CD4-positive, alpha-beta T cell (primary cell): ENCODE results near the gene FBXO36. TPM values are rescaled to one million over a fixed set of nuclear protein-coding genes. Genes with fewer than 3 reads are reported as not detected.
"Not testable (repeated sequence)": the region's sequence is repeated elsewhere in the genome, so short reads cannot be mapped to it uniquely, and the experiment has no call there.

Experiments used
- ATAC-seq: fragments of 200-7000 bp; cut with Tn5 transposase; one replicate; pipeline ENCODE4 v1.10.0; 2022; ENCODE audit warnings: mild to moderate bottlenecking; ENCODE audit not compliant: poor library complexity
- CTCF ChIA-PET: fragments of 350-600 bp; sonication (Branson Sonifier 250); formaldehyde crosslinking; loops from one replicate; lab custom pipeline; 2021; ENCODE audit warnings: antibody characterized with exemption, inconsistent platforms; lab: Charles Lee
- POLR2A ChIA-PET: fragments of 350-600 bp; sonication (Branson Sonifier 250); formaldehyde crosslinking; loops from one replicate; lab custom pipeline; 2021; ENCODE audit warnings: antibody characterized with exemption, inconsistent platforms; lab: Charles Lee
- DNase-seq, 14 experiments: peaks; one replicate each; pipeline ENCODE4 v3.0.0-alpha.2; 2013 to 2020; ENCODE audit warnings: mixed read lengths in 2 of 14
- H3K27ac ChIP-seq, 2 donors: one replicate each; pipeline versions ENCODE4 v1.5.1 to v1.7.0; 2013; ENCODE audit warnings: low read length in 2 of 2, low read depth in 1 of 2, mild to moderate bottlenecking in 1 of 2
- H3K27me3 ChIP-seq, 2 experiments: 1 replicate in 1 of 2; 2 replicates in 1 of 2; pipeline versions ENCODE4 v1.6.1 to v1.7.0; 2013; ENCODE audit warnings: low read length in 2 of 2, control low read depth in 1 of 2, mild to moderate bottlenecking in 1 of 2, moderate library complexity in 1 of 2; ENCODE audit not compliant: insufficient read depth in 2 of 2, control insufficient read depth in 1 of 2
- H3K36me3 ChIP-seq: one replicate; pipeline ENCODE4 v1.6.1; 2013; ENCODE audit warnings: low read length, control low read depth; ENCODE audit not compliant: insufficient read depth
- H3K4me1 ChIP-seq: one replicate; pipeline ENCODE4 v1.6.1; 2013; ENCODE audit warnings: low read length, control low read depth; ENCODE audit not compliant: insufficient read depth
- H3K4me3 ChIP-seq: one replicate; pipeline ENCODE4 v1.5.1; 2013; ENCODE audit warnings: mild to moderate bottlenecking, low read length, moderate library complexity
- H3K9me3 ChIP-seq, 2 experiments: 1 replicate in 1 of 2; 2 replicates in 1 of 2; pipeline versions ENCODE4 v1.6.1 to v1.7.0; 2013; ENCODE audit warnings: low read length in 2 of 2, mild to moderate bottlenecking in 2 of 2, control low read depth in 1 of 2, moderate library complexity in 1 of 2; ENCODE audit not compliant: control insufficient read depth in 1 of 2, insufficient read depth in 1 of 2
- H3K27ac Mint-ChIP-seq: one replicate; pipeline ENCODE4 v1.8.0; 2020; ENCODE audit warnings: mixed read lengths
- H3K27me3 Mint-ChIP-seq: one replicate; pipeline ENCODE4 v1.8.0; 2021; ENCODE audit warnings: mixed read lengths
- H3K36me3 Mint-ChIP-seq: one replicate; pipeline ENCODE4 v1.8.0; 2021; ENCODE audit warnings: low read depth, mixed read lengths
- H3K4me1 Mint-ChIP-seq: one replicate; pipeline ENCODE4 v1.8.0; 2021; ENCODE audit warnings: low read depth, mixed read lengths
- H3K4me3 Mint-ChIP-seq: one replicate; pipeline ENCODE4 v1.8.0; 2020; ENCODE audit warnings: mild to moderate bottlenecking, mixed read lengths
- H3K9me3 Mint-ChIP-seq: one replicate; pipeline ENCODE4 v1.8.0; 2020; ENCODE audit warnings: mixed read lengths
- intact Hi-C, 2 experiments: fragments of 100-400 bp; cut with DNase I in 1 of 2; cut with micrococcal nuclease in 1 of 2; formaldehyde crosslinking; loops; one replicate each; pipeline versions ENCODE4 v1.15.1 to v1.9.0; 2023 to 2025; cut with DNase I, micrococcal nuclease
- total RNA-seq, 174 experiments: library from RNA in 2 of 174; stranded (reverse) in 2 of 174; gene quantifications; one replicate each; pipeline ENCODE4 v1.2.3 and lab custom pipeline; 2021 to 2026
- TF ChIP-seq, protein P1 (sequence below): fragments of 200-600 bp; IDR thresholded peaks from one replicate; pipeline ENCODE4 v1.8.0; 2022; ENCODE audit warnings: antibody characterized with exemption, mild to moderate bottlenecking

FBXO36 gene
- total RNA-seq, 2 experiments from 2014 or later: 0.52 to 0.84 TPM

DNA sequence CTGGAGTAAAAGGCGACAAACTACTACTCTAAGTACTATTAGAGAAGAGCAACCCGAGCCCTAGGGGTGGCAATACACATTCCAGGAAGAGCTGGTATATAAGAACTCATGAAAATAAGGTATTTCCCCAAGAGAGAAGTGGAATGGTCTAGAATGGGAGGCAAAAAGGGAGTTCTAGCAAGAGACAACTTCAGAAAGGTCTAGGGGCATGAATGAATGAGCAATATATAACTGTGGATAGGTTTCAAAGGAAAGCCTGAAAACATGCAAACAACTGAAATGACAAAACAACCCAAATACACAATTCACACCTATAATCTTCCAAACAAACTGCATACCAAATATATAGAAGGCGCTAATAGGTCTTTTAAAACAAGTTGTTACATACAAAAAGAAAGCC, 22.7 kb upstream of the FBXO36 start:
- Mint-ChIP-seq H3K9me3 (no peaks in the 10 kb centered on the region), H3K4me3 (peak overlapping the region; percentile 43), H3K27ac (peak overlapping the region; percentile 6), H3K36me3 (peaks cover 58% of the 10 kb centered on the region), H3K4me1 (peaks cover 68% of the 10 kb centered on the region), H3K27me3 (no peaks in the 10 kb centered on the region)
- peaks cover 31% of the 10 kb centered on the region for H3K4me1 ChIP-seq
- DNase-seq (no peak), ATAC-seq (no peak)
- CTCF ChIA-PET: interaction anchor here (1.4 to 1.5 kb wide), 2 partner anchors 13 to 99 kb away, joined by 3 to 4 read pairs; no protein-coding TSS in a partner anchor
- no peak overlapping the region for H3K27ac ChIP-seq
- H3K27me3 ChIP-seq: no peaks in the 10 kb centered on the region
- POLR2A ChIA-PET: interaction anchor here (0.7 to 1.6 kb wide), 2 partner anchors 10 to 22 kb away, joined by 3 to 5 read pairs; partner anchors contain the start of genes FBXO36 and TRIP12
- intact Hi-C loops: no loop called here
- H3K36me3 ChIP-seq: peaks cover 12% of the 10 kb centered on the region
- H3K4me3 ChIP-seq: no peak overlapping the region
- TF ChIP-seq, protein P1, sequence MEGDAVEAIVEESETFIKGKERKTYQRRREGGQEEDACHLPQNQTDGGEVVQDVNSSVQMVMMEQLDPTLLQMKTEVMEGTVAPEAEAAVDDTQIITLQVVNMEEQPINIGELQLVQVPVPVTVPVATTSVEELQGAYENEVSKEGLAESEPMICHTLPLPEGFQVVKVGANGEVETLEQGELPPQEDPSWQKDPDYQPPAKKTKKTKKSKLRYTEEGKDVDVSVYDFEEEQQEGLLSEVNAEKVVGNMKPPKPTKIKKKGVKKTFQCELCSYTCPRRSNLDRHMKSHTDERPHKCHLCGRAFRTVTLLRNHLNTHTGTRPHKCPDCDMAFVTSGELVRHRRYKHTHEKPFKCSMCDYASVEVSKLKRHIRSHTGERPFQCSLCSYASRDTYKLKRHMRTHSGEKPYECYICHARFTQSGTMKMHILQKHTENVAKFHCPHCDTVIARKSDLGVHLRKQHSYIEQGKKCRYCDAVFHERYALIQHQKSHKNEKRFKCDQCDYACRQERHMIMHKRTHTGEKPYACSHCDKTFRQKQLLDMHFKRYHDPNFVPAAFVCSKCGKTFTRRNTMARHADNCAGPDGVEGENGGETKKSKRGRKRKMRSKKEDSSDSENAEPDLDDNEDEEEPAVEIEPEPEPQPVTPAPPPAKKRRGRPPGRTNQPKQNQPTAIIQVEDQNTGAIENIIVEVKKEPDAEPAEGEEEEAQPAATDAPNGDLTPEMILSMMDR: no peak
- no peaks in the 10 kb centered on the region for H3K9me3 ChIP-seq

DNA sequence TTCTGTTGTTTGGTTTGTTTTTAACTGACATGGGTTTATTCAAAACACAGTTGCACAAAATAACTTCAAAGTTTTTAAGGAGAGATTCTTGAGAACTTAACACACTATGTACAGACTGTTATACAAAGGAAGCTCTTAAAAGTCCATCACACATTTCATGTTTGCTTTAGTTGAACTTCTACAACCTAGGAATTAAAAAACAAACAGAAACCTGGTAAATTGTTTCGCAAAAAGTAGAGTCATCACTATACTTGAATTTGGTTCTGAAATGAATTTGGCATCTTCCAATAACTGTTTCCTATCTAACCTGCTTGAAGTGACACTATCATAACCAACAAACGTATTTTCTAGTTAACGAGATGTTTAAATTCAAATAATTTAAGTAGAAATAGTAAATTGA, 22.3 kb upstream of the FBXO36 start:
- intact Hi-C loops: no loop called here
- CTCF ChIA-PET: interaction anchor here (1.5 kb wide), 1 partner anchor 13 kb away, joined by 3 read pairs; no protein-coding TSS in a partner anchor
- Mint-ChIP-seq H3K27me3 (no peaks in the 10 kb centered on the region), H3K36me3 (peaks cover 58% of the 10 kb centered on the region), H3K27ac (peak overlapping the region; percentile 6), H3K4me1 (peaks cover 72% of the 10 kb centered on the region), H3K9me3 (no peaks in the 10 kb centered on the region), H3K4me3 (no peak overlapping the region)
- H3K4me3 ChIP-seq: no peak overlapping the region
- H3K9me3 ChIP-seq: no peaks in the 10 kb centered on the region
- no peak overlapping the region for H3K27ac ChIP-seq
- TF ChIP-seq, protein P1: no peak
- no peaks in the 10 kb centered on the region for H3K27me3 ChIP-seq
- no peak for DNase-seq
- H3K4me1 ChIP-seq: peaks cover 31% of the 10 kb centered on the region
- POLR2A ChIA-PET: interaction anchor here (1.6 kb wide), 1 partner anchor 22 kb away, joined by 3 read pairs; the partner anchor contains the start of genes FBXO36 and TRIP12
- H3K36me3 ChIP-seq: peaks cover 12% of the 10 kb centered on the region
- ATAC-seq: no peak

- H3K27ac Mint-ChIP-seq, intact Hi-C loops, DNase-seq, ATAC-seq, H3K9me3 ChIP-seq, H3K27me3 Mint-ChIP-seq, H3K27ac ChIP-seq, H3K27me3 ChIP-seq, H3K4me3 Mint-ChIP-seq, H3K4me3 ChIP-seq, H3K9me3 Mint-ChIP-seq, POLR2A ChIA-PET: not testable (repeated sequence)
- CTCF ChIA-PET: interaction anchor here (0.6 to 1.5 kb wide), 2 partner anchors 13 to 1841 kb away, joined by 3 to 4 read pairs; no protein-coding TSS in a partner anchor
- peaks cover 63% of the 10 kb centered on the region for H3K36me3 Mint-ChIP-seq
- peaks cover 73% of the 10 kb centered on the region for H3K4me1 Mint-ChIP-seq
- Histone ChIP-seq H3K36me3 (peaks cover 12% of the 10 kb centered on the region), H3K4me1 (peaks cover 31% of the 10 kb centered on the region)
Measured at GRCh38 chr2:229900514-229900913, 21.8 kb upstream of the FBXO36 start.

- H3K4me1 ChIP-seq: peaks cover 31% of the 10 kb centered on the region
- POLR2A ChIA-PET: no interaction called here
- Mint-ChIP-seq H3K4me3 (no peak overlapping the region), H3K4me1 (peaks cover 70% of the 10 kb centered on the region), H3K27me3 (no peaks in the 10 kb centered on the region), H3K27ac (no peak overlapping the region), H3K9me3 (no peaks in the 10 kb centered on the region), H3K36me3 (peaks cover 69% of the 10 kb centered on the region)
- H3K36me3 ChIP-seq: peaks cover 12% of the 10 kb centered on the region
- no peaks in the 10 kb centered on the region for H3K9me3 ChIP-seq
- TF ChIP-seq, protein P1: no peak
- no peak for DNase-seq
- CTCF ChIA-PET: no interaction called here
- H3K27me3 ChIP-seq: no peaks in the 10 kb centered on the region
- no peak overlapping the region for H3K27ac ChIP-seq
- intact Hi-C loops: no loop called here
- ATAC-seq: no peak
- no peak overlapping the region for H3K4me3 ChIP-seq
Measured at GRCh38 chr2:229901819-229902218, 20.5 kb upstream of the FBXO36 start.
